A673 (cell line): ENCODE data around the gene SMAD9. TPM values are rescaled to one million over a fixed set of nuclear protein-coding genes. Genes with fewer than 3 reads are reported as not detected.

Experiments used
- BruUV-seq: library from RNA; stranded (reverse); fragments of 400-500 nt; replicated peaks from 2 replicates; lab custom pipeline; 2021; lab: Mats Ljungman, UMichigan
- CTCF ChIA-PET: fragments of 300-600 bp; sonication (Branson Sonifier 250); formaldehyde crosslinking; loops from one replicate; lab custom pipeline; 2022; ENCODE audit warnings: antibody characterized with exemption; lab: Charles Lee
- POLR2A ChIA-PET: fragments of 300-600 bp; sonication (Branson Sonifier 250); formaldehyde crosslinking; loops from one replicate; lab custom pipeline; 2022; ENCODE audit warnings: antibody characterized with exemption; ENCODE audit not compliant: low non-redundant PET; lab: Charles Lee
- DNase-seq: peaks from one replicate; pipeline ENCODE4 v3.0.0-alpha.2; 2015; ENCODE audit warnings: low spot score
- H3K27ac ChIP-seq: fragments of 200-600 bp; sonication (generic); 2 replicates; pipeline ENCODE4 v1.5.1; 2016; ENCODE audit warnings: mixed run types, low read depth, mild to moderate bottlenecking, mixed read lengths, antibody characterized with exemption, low read length; ENCODE audit not compliant: poor library complexity, severe bottlenecking
- H3K27me3 ChIP-seq: fragments of 200-600 bp; sonication (generic); replicated peaks from 2 replicates; pipeline ENCODE4 v1.6.1; 2017; ENCODE audit warnings: mixed run types, low read depth, mild to moderate bottlenecking, mixed read lengths, antibody characterized with exemption, low read length; ENCODE audit not compliant: insufficient read depth, poor library complexity
- H3K36me3 ChIP-seq: fragments of 200-600 bp; sonication (generic); 2 replicates; pipeline ENCODE4 v1.6.1; 2016; ENCODE audit warnings: mixed run types, mild to moderate bottlenecking, mixed read lengths, antibody characterized with exemption, low read length; ENCODE audit not compliant: insufficient read depth, poor library complexity, severe bottlenecking
- H3K4me1 ChIP-seq: fragments of 200-600 bp; sonication (generic); 2 replicates; pipeline ENCODE4 v1.6.1; 2017; ENCODE audit warnings: mixed run types, mild to moderate bottlenecking, mixed read lengths, antibody characterized with exemption, low read length; ENCODE audit not compliant: insufficient read depth, poor library complexity, severe bottlenecking
- H3K4me3 ChIP-seq: fragments of 200-600 bp; sonication (generic); 2 replicates; pipeline ENCODE4 v1.5.1; 2016; ENCODE audit warnings: low read depth, mixed run types, mild to moderate bottlenecking, mixed read lengths, low read length; ENCODE audit not compliant: poor library complexity, severe bottlenecking
- H3K9me3 ChIP-seq: fragments of 200-600 bp; sonication (generic); 2 replicates; pipeline ENCODE4 v1.6.1; 2016; ENCODE audit warnings: mixed run types, low read depth, mild to moderate bottlenecking, mixed read lengths, antibody characterized with exemption, low read length; ENCODE audit not compliant: poor library complexity, severe bottlenecking
- CTCF ChIP-seq: fragments of 300-800, 200-600 bp; sonication (generic); conservative IDR thresholded peaks from 2 replicates; pipeline ENCODE4 v1.5.1; 2017; ENCODE audit warnings: low read depth, mild to moderate bottlenecking, antibody characterized with exemption, low read length, moderate library complexity, mixed read lengths
- EZH2 ChIP-seq: fragments of 200-600 bp; sonication (generic); IDR thresholded peaks from 2 replicates; pipeline ENCODE4 v1.6.1; 2017; ENCODE audit warnings: borderline replicate concordance, low read depth, mild to moderate bottlenecking, mixed read lengths, antibody characterized with exemption, low read length; ENCODE audit not compliant: poor library complexity, severe bottlenecking
- intact Hi-C: fragments of 100-400 bp; cut with micrococcal nuclease; formaldehyde crosslinking; loops from one replicate; pipeline ENCODE4 v1.10.0; 2022; ENCODE audit not compliant: unreplicated experiment
- total RNA-seq: library from RNA; stranded (reverse); gene quantifications from 2 replicates; pipeline ENCODE4 v1.2.3, GENCODE V29; 2021

SMAD9 gene
- total RNA-seq, 1 experiment from 2014 or later = 23.3 TPM

- Histone ChIP-seq H3K36me3 (peaks cover 4% of the 10 kb centered on the region), H3K9me3 (no peaks in the 10 kb centered on the region), H3K27ac (no peak overlapping the region), H3K27me3 (no peaks in the 10 kb centered on the region), H3K4me1 (no peaks in the 10 kb centered on the region), H3K4me3 (no peak overlapping the region)
- CTCF ChIA-PET = interaction anchor here (1.0 to 1.4 kb wide), 4 partner anchors 17 to 575 kb away, joined by 3 to 27 read pairs (median 3); no protein-coding TSS in a partner anchor
- peak; percentile 83 for DNase-seq
- TF ChIP-seq EZH2 = no peak
- peak; percentile 67 for TF ChIP-seq CTCF
- intact Hi-C loops = loop anchor here (1.0 to 5.0 kb wide), 2 partner anchors 59 to 123 kb away; no protein-coding TSS in a partner anchor
- POLR2A ChIA-PET = interaction anchor here (0.6 kb wide), 1 partner anchor 144 kb away, joined by 3 read pairs; no protein-coding TSS in a partner anchor
- BruUV-seq = no TSS peak
These were observed 61.7 kb downstream of the SMAD9 start for GRCh38 chr13:36858290-36858689.

DNA sequence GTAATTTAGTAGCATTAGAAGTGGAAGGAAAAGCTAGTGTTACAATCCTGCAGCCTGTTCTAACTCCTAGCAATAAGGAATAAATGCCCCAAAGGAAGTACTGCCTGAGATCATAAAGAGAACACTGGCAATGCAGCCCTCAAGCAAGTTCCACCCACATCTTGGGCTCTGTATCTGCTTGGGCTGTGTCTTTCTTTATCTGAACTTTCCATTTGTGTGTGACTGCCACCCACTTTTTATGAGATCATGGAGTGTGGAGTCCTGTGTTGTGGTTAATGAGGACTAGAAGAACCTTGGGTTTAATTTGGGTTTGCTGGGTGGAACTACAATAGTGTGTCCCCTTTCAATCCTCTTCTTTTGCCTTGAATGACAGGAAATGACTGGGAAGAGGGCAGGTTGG lies 62.8 kb downstream of the SMAD9 start:
- no peak overlapping the region for H3K4me3 ChIP-seq
- H3K27me3 ChIP-seq = no peaks in the 10 kb centered on the region
- no peaks in the 10 kb centered on the region for H3K9me3 ChIP-seq
- no peaks in the 10 kb centered on the region for H3K4me1 ChIP-seq
- peak overlapping the region; percentile 61 for H3K27ac ChIP-seq
- CTCF ChIA-PET = interaction anchor here (1.2 kb wide), 1 partner anchor 16 kb away, joined by 3 read pairs; no protein-coding TSS in a partner anchor
- TF ChIP-seq CTCF (no peak), EZH2 (no peak)
- POLR2A ChIA-PET = no interaction called here
- H3K36me3 ChIP-seq = peaks cover 14% of the 10 kb centered on the region
- intact Hi-C loops = loop anchor here (5.0 kb wide), 1 partner anchor 60 kb away; no protein-coding TSS in a partner anchor
- no peak for DNase-seq
- no TSS peak for BruUV-seq

DNA sequence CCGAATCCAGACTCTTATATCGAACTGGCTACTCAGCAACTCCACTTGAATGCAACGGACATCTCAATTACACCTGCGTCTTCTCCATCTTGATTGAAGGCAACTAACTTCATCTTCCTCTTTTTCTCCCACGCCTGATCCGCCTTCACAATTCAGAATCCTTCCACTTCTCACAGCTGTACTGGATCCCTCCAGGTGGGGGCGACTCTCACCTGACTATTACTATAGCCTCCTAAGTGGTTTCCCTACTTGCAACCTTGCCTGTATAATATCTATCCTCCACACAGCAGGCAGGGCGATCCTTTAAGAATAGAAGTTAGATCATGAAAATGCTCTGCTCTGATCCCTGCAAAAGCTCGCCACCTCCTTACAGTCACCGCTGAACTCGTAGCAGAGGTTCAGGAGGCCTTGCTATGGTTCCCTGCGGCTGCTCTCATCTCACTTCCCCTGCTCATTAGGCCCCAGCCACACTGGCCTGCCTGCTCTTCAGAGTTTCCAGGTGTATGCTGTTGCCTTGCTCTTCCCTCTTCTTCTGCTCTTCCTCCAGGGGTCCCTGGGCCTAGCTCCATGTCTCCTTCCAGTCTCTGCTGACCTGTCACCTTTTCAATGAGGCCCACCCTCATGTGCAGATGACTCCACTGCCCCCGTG lies 69.1 kb downstream of the SMAD9 start:
- Histone ChIP-seq H3K9me3 (no peaks in the 10 kb centered on the region), H3K27me3 (no peaks in the 10 kb centered on the region), H3K4me1 (peaks cover 18% of the 10 kb centered on the region), H3K27ac (peak overlapping the region; percentile 40), H3K4me3 (no peak overlapping the region), H3K36me3 (peaks cover 15% of the 10 kb centered on the region)
- TF ChIP-seq CTCF = peak; percentile 57
- TF ChIP-seq EZH2 = no peak
- ChIA-PET CTCF (interaction anchor here (0.7 kb wide), 1 partner anchor 22 kb away, joined by 5 read pairs; no protein-coding TSS in a partner anchor), POLR2A (no interaction called here)
- peak; percentile 51 for DNase-seq
- no TSS peak for BruUV-seq
- intact Hi-C loops = no loop called here
